OCI-LY7 (cell line): ENCODE data around the gene MAGEA3.
A peak's percentile ranks its signal among the peaks of the same experiment; 100 is the strongest.

Source experiments
- EZH2phosphoT487 ChIP-seq: fragments of 200-600 bp; sonication (generic); IDR thresholded peaks from 2 replicates; pipeline ENCODE4 v1.6.1; 2018; ENCODE audit warnings: low read depth, borderline replicate concordance, mild to moderate bottlenecking, mixed run types, antibody characterized with exemption, low read length, moderate library complexity, mixed read lengths
- TF ChIP-seq, protein P1 (sequence below): fragments of 200-600 bp; sonication (generic); conservative IDR thresholded peaks from 2 replicates; pipeline ENCODE4 v1.5.1; 2014; ENCODE audit warnings: mild to moderate bottlenecking, antibody characterized with exemption, low read length, moderate library complexity, mixed read lengths

DNA sequence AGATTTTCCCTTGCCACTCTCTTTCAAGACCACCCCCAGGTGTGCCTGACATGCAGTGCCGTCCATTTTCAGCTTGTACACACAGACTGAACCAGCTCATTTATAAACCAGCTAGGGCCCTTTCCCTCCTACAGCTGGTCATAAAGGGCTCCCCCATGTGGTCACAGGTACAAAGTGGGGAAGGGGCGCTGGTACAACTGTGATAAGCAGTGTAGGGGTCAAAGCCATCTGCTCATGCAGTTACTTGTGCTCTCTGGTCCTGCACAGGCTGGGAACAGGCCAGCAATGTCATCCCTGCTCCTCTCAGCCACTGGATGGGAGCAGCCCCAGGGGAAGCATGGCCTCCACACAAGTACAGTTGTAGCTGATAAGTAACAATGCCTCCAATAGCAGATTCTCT lies 40.3 kb upstream of the MAGEA3 start:
- TF ChIP-seq, protein P1, sequence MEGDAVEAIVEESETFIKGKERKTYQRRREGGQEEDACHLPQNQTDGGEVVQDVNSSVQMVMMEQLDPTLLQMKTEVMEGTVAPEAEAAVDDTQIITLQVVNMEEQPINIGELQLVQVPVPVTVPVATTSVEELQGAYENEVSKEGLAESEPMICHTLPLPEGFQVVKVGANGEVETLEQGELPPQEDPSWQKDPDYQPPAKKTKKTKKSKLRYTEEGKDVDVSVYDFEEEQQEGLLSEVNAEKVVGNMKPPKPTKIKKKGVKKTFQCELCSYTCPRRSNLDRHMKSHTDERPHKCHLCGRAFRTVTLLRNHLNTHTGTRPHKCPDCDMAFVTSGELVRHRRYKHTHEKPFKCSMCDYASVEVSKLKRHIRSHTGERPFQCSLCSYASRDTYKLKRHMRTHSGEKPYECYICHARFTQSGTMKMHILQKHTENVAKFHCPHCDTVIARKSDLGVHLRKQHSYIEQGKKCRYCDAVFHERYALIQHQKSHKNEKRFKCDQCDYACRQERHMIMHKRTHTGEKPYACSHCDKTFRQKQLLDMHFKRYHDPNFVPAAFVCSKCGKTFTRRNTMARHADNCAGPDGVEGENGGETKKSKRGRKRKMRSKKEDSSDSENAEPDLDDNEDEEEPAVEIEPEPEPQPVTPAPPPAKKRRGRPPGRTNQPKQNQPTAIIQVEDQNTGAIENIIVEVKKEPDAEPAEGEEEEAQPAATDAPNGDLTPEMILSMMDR = peak; percentile 54
- no peak for TF ChIP-seq EZH2phosphoT487
